GOT3 (cell line): ENCODE results near the gene ARHGAP11A.

Source experiments
- DNase-seq: peaks from one replicate; lab custom pipeline; 2025; ENCODE audit warnings: mixed read lengths; lab: John Stamatoyannopoulos, UW

The ARHGAP11A gene

GRCh38 chr15:32657198-32657883 lies 42.0 kb downstream of the ARHGAP11A start:
- DNase-seq: no peak

- no peak for DNase-seq
These were observed 42.6 kb downstream of the ARHGAP11A start for GRCh38 chr15:32657941-32658340.

GRCh38 chr15:32659340-32660155 lies 44.2 kb downstream of the ARHGAP11A start:
- DNase-seq: peak; percentile 22

GRCh38 chr15:32663671-32664070 lies 48.4 kb downstream of the ARHGAP11A start:
- no peak for DNase-seq

- no peak for DNase-seq
These were observed 49.5 kb downstream of the ARHGAP11A start for GRCh38 chr15:32664796-32665195.

- no peak for DNase-seq
These were observed 52.0 kb downstream of the ARHGAP11A start for GRCh38 chr15:32667321-32667720.

- DNase-seq: no peak
These were observed 53.6 kb downstream of the ARHGAP11A start for GRCh38 chr15:32668942-32669341.

GRCh38 chr15:32669896-32670611 lies 54.8 kb downstream of the ARHGAP11A start:
- no peak for DNase-seq

GRCh38 chr15:32670623-32671022 lies 55.3 kb downstream of the ARHGAP11A start:
- no peak for DNase-seq

- DNase-seq: no peak
These were observed 56.3 kb downstream of the ARHGAP11A start for GRCh38 chr15:32671339-32672325.

- no peak for DNase-seq
These were observed 59.4 kb downstream of the ARHGAP11A start for GRCh38 chr15:32674681-32675080.

GRCh38 chr15:32675466-32675865 lies 60.2 kb downstream of the ARHGAP11A start:
- no peak for DNase-seq

- DNase-seq: no peak
These were observed 60.9 kb downstream of the ARHGAP11A start for GRCh38 chr15:32676169-32676568.

- DNase-seq: no peak
These were observed 62.0 kb downstream of the ARHGAP11A start for GRCh38 chr15:32677238-32677750.

GRCh38 chr15:32679298-32679690 lies 64.0 kb downstream of the ARHGAP11A start:
- DNase-seq: no peak

GRCh38 chr15:32682569-32682968 lies 67.3 kb downstream of the ARHGAP11A start:
- DNase-seq: no peak

GRCh38 chr15:32682977-32683630 lies 67.8 kb downstream of the ARHGAP11A start:
- DNase-seq: no peak

GRCh38 chr15:32683906-32684584 lies 68.7 kb downstream of the ARHGAP11A start:
- no peak for DNase-seq

- DNase-seq: no peak
These were observed 70.3 kb downstream of the ARHGAP11A start for GRCh38 chr15:32685576-32685975.

- no peak for DNase-seq
These were observed 72.3 kb downstream of the ARHGAP11A start for GRCh38 chr15:32687556-32687955.
